ENCODE results near the gene EXPH5. TPM values are rescaled to one million over a fixed set of nuclear protein-coding genes. Genes with fewer than 3 reads are reported as not detected.

EXPH5 gene
- total and polyA plus RNA-seq, 2 donors (not counting 3 experiments of a cell fraction or from before 2014, with no cell fraction given) = 0.03 to 0.09 TPM

DNA sequence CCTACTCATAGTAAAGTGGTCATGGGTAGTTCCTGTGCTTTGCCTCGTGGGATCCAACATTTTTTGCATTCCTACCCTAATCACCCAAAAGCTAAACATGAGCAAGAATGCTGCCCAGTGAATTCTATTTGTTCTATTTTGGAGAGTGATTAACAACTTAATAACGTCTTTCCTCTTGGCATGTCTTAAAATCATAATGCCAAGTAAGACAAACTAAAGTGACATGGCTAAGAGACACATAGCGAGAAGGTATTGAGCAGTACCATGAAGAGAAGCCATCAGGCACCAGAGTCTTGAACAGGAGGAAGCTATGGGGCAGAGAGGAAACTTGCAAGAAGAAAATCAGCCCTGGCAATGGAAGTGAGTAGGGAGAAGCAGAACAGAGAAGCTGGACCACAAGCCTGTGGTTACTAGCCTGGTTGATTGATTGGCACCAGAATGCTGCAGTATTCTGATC is 32.0 kb downstream of the EXPH5 start:
- no TSS peak for BruUV-seq (replicated peaks)
- Histone ChIP-seq H3K9me3 (replicated peaks; ENCODE audit: control insufficient read depth, insufficient read depth, low read length) (no peaks in the 10 kb centered on the region), H3K9me1 (replicated peaks; ENCODE audit: control insufficient read depth, extremely low read depth, insufficient read depth, low read length) (no peaks in the 10 kb centered on the region), H3K27me3 (ENCODE audit: control insufficient read depth in 2 of 2, insufficient read depth in 2 of 2, low read length in 2 of 2) (peaks cover 0 to 5% of the 10 kb centered on the region in 2 experiments), H3K4me1 (ENCODE audit: control insufficient read depth, extremely low read depth, insufficient read depth, low read length) (no peaks in the 10 kb centered on the region), H3K27ac (ENCODE audit: insufficient read depth, low read depth, low read length) (no peak overlapping the region), H3K79me2 (ENCODE audit: control insufficient read depth, insufficient read depth, low read length) (no peaks in the 10 kb centered on the region), H3K4me3 (replicated peaks in 1 of 3; ENCODE audit: insufficient read depth in 1 of 3, low read depth in 1 of 3, low read length in 3 of 3) (no peak overlapping the region), H3K36me3 (ENCODE audit: control insufficient read depth in 2 of 2, extremely low read depth in 1 of 2, insufficient read depth in 2 of 2, low read length in 2 of 2) (no peaks in the 10 kb centered on the region), H3K4me2 (ENCODE audit: insufficient read depth, low read length) (no peak overlapping the region), H4K20me1 (replicated peaks; ENCODE audit: control insufficient read depth, extremely low read depth, insufficient read depth, low read length) (no peaks in the 10 kb centered on the region), H3K9ac (replicated peaks; ENCODE audit: extremely low read depth, insufficient read depth, low read length) (no peak overlapping the region), H2AFZ (ENCODE audit: low read depth, low read length) (no peak overlapping the region)
- dilution Hi-C loops (cut with MboI; ENCODE audit: extremely low pct_ligation_motif_present, low sequenced_read_pairs) (no loop called here), intact Hi-C loops (cut with micrococcal nuclease) (no loop called here)
- POLR2A ChIA-PET = no interaction called here
- no peak for FAIRE-seq
- CTCF ChIA-PET = no interaction called here
- DNase-seq (ENCODE audit: low read depth, low spot score) = no peak
- TF ChIP-seq, protein P1, sequence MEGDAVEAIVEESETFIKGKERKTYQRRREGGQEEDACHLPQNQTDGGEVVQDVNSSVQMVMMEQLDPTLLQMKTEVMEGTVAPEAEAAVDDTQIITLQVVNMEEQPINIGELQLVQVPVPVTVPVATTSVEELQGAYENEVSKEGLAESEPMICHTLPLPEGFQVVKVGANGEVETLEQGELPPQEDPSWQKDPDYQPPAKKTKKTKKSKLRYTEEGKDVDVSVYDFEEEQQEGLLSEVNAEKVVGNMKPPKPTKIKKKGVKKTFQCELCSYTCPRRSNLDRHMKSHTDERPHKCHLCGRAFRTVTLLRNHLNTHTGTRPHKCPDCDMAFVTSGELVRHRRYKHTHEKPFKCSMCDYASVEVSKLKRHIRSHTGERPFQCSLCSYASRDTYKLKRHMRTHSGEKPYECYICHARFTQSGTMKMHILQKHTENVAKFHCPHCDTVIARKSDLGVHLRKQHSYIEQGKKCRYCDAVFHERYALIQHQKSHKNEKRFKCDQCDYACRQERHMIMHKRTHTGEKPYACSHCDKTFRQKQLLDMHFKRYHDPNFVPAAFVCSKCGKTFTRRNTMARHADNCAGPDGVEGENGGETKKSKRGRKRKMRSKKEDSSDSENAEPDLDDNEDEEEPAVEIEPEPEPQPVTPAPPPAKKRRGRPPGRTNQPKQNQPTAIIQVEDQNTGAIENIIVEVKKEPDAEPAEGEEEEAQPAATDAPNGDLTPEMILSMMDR (IDR thresholded peaks at IDR 0.05; ENCODE audit: extremely low read depth in 1 of 2, insufficient read depth in 1 of 2, low read depth in 1 of 2, low read length in 2 of 2) = no peak
- no peak for TF ChIP-seq JUN (IDR thresholded peaks at IDR 0.05; ENCODE audit: borderline replicate concordance, insufficient read depth, insufficient read length, low read depth)
- TF ChIP-seq, protein P2, sequence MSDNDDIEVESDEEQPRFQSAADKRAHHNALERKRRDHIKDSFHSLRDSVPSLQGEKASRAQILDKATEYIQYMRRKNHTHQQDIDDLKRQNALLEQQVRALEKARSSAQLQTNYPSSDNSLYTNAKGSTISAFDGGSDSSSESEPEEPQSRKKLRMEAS (IDR thresholded peaks at IDR 0.05; ENCODE audit: insufficient read depth, insufficient read length) = no peak
- no peak for TF ChIP-seq FOS (IDR thresholded peaks at IDR 0.05; ENCODE audit: borderline replicate concordance, insufficient read depth, low read length)
- no peak for TF ChIP-seq EZH2 (IDR thresholded peaks at IDR 0.05; ENCODE audit: borderline replicate concordance, low read depth, low read length, severe bottlenecking)

DNA sequence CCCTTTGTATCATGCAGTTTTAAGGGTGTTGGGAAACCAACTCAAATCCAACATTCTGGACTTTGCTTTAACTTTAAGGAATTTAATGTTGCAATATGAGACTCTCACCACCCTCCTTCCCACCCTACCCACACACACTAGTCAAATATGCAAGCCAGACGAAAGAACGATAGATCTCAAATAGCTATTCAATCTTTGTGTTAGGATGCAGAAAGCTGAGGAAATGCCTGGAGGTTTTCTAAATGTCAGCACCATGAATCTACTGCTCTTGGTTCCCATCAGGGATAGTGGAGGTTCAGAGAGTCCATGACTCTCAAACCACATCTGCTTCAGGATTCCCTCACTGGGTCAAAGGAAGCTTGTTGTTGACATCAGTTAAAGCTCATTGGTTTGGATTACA is 33.7 kb downstream of the EXPH5 start:
- Histone ChIP-seq H3K27me3 (ENCODE audit: control insufficient read depth in 2 of 2, insufficient read depth in 2 of 2, low read length in 2 of 2) (peaks cover 0 to 5% of the 10 kb centered on the region in 2 experiments), H3K9me3 (replicated peaks; ENCODE audit: control insufficient read depth, insufficient read depth, low read length) (no peaks in the 10 kb centered on the region), H3K27ac (ENCODE audit: insufficient read depth, low read depth, low read length) (no peak overlapping the region), H3K4me1 (ENCODE audit: control insufficient read depth, extremely low read depth, insufficient read depth, low read length) (no peaks in the 10 kb centered on the region), H2AFZ (ENCODE audit: low read depth, low read length) (no peak overlapping the region), H3K9ac (replicated peaks; ENCODE audit: extremely low read depth, insufficient read depth, low read length) (no peak overlapping the region), H3K4me3 (replicated peaks in 1 of 3; ENCODE audit: insufficient read depth in 1 of 3, low read depth in 1 of 3, low read length in 3 of 3) (no peak overlapping the region), H3K9me1 (replicated peaks; ENCODE audit: control insufficient read depth, extremely low read depth, insufficient read depth, low read length) (no peaks in the 10 kb centered on the region), H3K79me2 (ENCODE audit: control insufficient read depth, insufficient read depth, low read length) (no peaks in the 10 kb centered on the region), H3K4me2 (ENCODE audit: insufficient read depth, low read length) (no peak overlapping the region), H3K36me3 (ENCODE audit: control insufficient read depth in 2 of 2, extremely low read depth in 1 of 2, insufficient read depth in 2 of 2, low read length in 2 of 2) (no peaks in the 10 kb centered on the region), H4K20me1 (replicated peaks; ENCODE audit: control insufficient read depth, extremely low read depth, insufficient read depth, low read length) (no peaks in the 10 kb centered on the region)
- intact Hi-C loops (cut with micrococcal nuclease) (no loop called here), dilution Hi-C loops (cut with MboI; ENCODE audit: extremely low pct_ligation_motif_present, low sequenced_read_pairs) (no loop called here)
- POLR2A ChIA-PET = no interaction called here
- no TSS peak for BruUV-seq (replicated peaks)
- CTCF ChIA-PET = no interaction called here
- TF ChIP-seq EZH2 (IDR thresholded peaks at IDR 0.05; ENCODE audit: borderline replicate concordance, low read depth, low read length, severe bottlenecking) = no peak
- TF ChIP-seq MYC (IDR thresholded peaks at IDR 0.05; ENCODE audit: low read depth, low read length) = no peak
- TF ChIP-seq POLR2AphosphoS5 (IDR thresholded peaks at IDR 0.05; ENCODE audit: insufficient read depth, low read depth, low read length) = no peak
- TF ChIP-seq, protein P2 (IDR thresholded peaks at IDR 0.05; ENCODE audit: insufficient read depth, insufficient read length) = no peak
- TF ChIP-seq JUN (IDR thresholded peaks at IDR 0.05; ENCODE audit: borderline replicate concordance, insufficient read depth, insufficient read length, low read depth) = no peak
- TF ChIP-seq, protein P1 (IDR thresholded peaks at IDR 0.05; ENCODE audit: extremely low read depth in 1 of 2, insufficient read depth in 1 of 2, low read depth in 1 of 2, low read length in 2 of 2) = no peak
- no peak for TF ChIP-seq POLR2A (IDR thresholded peaks at IDR 0.05; ENCODE audit: low read depth, low read length)
- no peak for TF ChIP-seq FOS (IDR thresholded peaks at IDR 0.05; ENCODE audit: borderline replicate concordance, insufficient read depth, low read length)
- no peak for TF ChIP-seq GATA2 (IDR thresholded peaks at IDR 0.05; ENCODE audit: insufficient read depth, insufficient read length, low read depth, low read length)
- no peak for DNase-seq (ENCODE audit: low read depth, low spot score)
- FAIRE-seq = no peak
